OCI-LY7 (cell line): ENCODE data around the gene STING1. TPM values are rescaled to one million over a fixed set of nuclear protein-coding genes. Genes with fewer than 3 reads are reported as not detected.

Source experiments
- BruUV-seq: library from RNA; stranded (reverse); fragments of 400-500 nt; replicated peaks from 2 replicates; lab custom pipeline; 2021; lab: Mats Ljungman, UMichigan
- CTCF ChIA-PET: fragments of 300-600 bp; sonication (Branson Sonifier 250); formaldehyde crosslinking; loops from one replicate; lab custom pipeline; 2022; ENCODE audit warnings: antibody characterized with exemption; ENCODE audit not compliant: unreplicated experiment; lab: Charles Lee
- POLR2A ChIA-PET: fragments of 300-600 bp; sonication (Branson Sonifier 250); formaldehyde crosslinking; loops from one replicate; lab custom pipeline; 2022; ENCODE audit warnings: antibody characterized with exemption; lab: Charles Lee
- DNase-seq: peaks from one replicate; pipeline ENCODE4 v3.0.0-alpha.2; 2015; ENCODE audit warnings: low spot score
- H2AFZ ChIP-seq: fragments of 200-600 bp; sonication (generic), shearing (Covaris generic); 2 replicates; pipeline ENCODE4 v1.6.1; 2014; ENCODE audit warnings: mild to moderate bottlenecking, antibody characterized with exemption, low read length, moderate library complexity
- H3K27ac ChIP-seq: fragments of 200-600 bp; sonication (generic); 2 replicates; pipeline ENCODE4 v1.5.1; 2014; ENCODE audit warnings: mixed run types, low read depth, mild to moderate bottlenecking, moderate library complexity, low read length, inconsistent platforms; ENCODE audit not compliant: poor library complexity, severe bottlenecking
- H3K36me3 ChIP-seq: fragments of 200-600 bp; sonication (generic); 2 replicates; pipeline ENCODE4 v1.6.1; 2014; ENCODE audit warnings: mild to moderate bottlenecking, antibody characterized with exemption, low read length, moderate library complexity, mixed read lengths; ENCODE audit not compliant: insufficient read depth
- H3K4me1 ChIP-seq: fragments of 200-600 bp; sonication (generic); 2 replicates; pipeline ENCODE4 v1.5.1; 2014; ENCODE audit warnings: mild to moderate bottlenecking, low read length; ENCODE audit not compliant: insufficient read depth, poor library complexity, severe bottlenecking
- H3K4me2 ChIP-seq: fragments of 200-600 bp; sonication (generic); 2 replicates; pipeline ENCODE4 v1.6.1; 2014; ENCODE audit warnings: mild to moderate bottlenecking, low read length
- H3K4me3 ChIP-seq: fragments of 200-600 bp; sonication (generic); 2 replicates; pipeline ENCODE4 v1.5.1; 2014; ENCODE audit warnings: mild to moderate bottlenecking, low read depth, low read length; ENCODE audit not compliant: poor library complexity, severe bottlenecking
- H3K79me2 ChIP-seq: fragments of 200-600 bp; sonication (generic); 2 replicates; pipeline ENCODE4 v1.6.1; 2016; ENCODE audit warnings: low read depth, mild to moderate bottlenecking, low read length, moderate library complexity, mixed read lengths; ENCODE audit not compliant: insufficient read depth
- H3K9me2 ChIP-seq: fragments of 200-600 bp; sonication (generic); 2 replicates; pipeline ENCODE4 v1.6.1; 2016; ENCODE audit warnings: mild to moderate bottlenecking, low read length, mixed read lengths; ENCODE audit not compliant: insufficient read depth
- H3K9me3 ChIP-seq: fragments of 200-600 bp; sonication (generic); 2 replicates; pipeline ENCODE4 v1.6.1; 2014; ENCODE audit warnings: mild to moderate bottlenecking, mixed run types, low read length, mixed read lengths
- H4K20me1 ChIP-seq: fragments of 200-600 bp; sonication (generic); 2 replicates; pipeline ENCODE4 v1.6.1; 2014; ENCODE audit warnings: mild to moderate bottlenecking, antibody characterized with exemption, low read length, moderate library complexity, mixed read lengths; ENCODE audit not compliant: insufficient read depth
- EZH2phosphoT487 ChIP-seq: fragments of 200-600 bp; sonication (generic); IDR thresholded peaks from 2 replicates; pipeline ENCODE4 v1.6.1; 2018; ENCODE audit warnings: low read depth, borderline replicate concordance, mild to moderate bottlenecking, mixed run types, antibody characterized with exemption, low read length, moderate library complexity, mixed read lengths
- intact Hi-C: fragments of 100-400 bp; cut with micrococcal nuclease; formaldehyde crosslinking; loops from one replicate; pipeline ENCODE4 v1.10.0; 2022; ENCODE audit not compliant: unreplicated experiment
- total RNA-seq, 2 experiments: library from RNA; depleted of rRNA in 1 of 2; stranded (reverse); fragments of >200 nt in 1 of 2; shearing (Covaris generic) in 1 of 2; gene quantifications; 2 replicates each; pipeline ENCODE4 v1.2.3, GENCODE V29; 2014 to 2022
- TF ChIP-seq, protein P1 (sequence below): fragments of 200-600 bp; sonication (generic); conservative IDR thresholded peaks from 2 replicates; pipeline ENCODE4 v1.5.1; 2014; ENCODE audit warnings: mild to moderate bottlenecking, antibody characterized with exemption, low read length, moderate library complexity, mixed read lengths

STING1 gene
- total RNA-seq, 2 experiments from 2014 or later = 0.44 TPM; not detected in 1

DNA sequence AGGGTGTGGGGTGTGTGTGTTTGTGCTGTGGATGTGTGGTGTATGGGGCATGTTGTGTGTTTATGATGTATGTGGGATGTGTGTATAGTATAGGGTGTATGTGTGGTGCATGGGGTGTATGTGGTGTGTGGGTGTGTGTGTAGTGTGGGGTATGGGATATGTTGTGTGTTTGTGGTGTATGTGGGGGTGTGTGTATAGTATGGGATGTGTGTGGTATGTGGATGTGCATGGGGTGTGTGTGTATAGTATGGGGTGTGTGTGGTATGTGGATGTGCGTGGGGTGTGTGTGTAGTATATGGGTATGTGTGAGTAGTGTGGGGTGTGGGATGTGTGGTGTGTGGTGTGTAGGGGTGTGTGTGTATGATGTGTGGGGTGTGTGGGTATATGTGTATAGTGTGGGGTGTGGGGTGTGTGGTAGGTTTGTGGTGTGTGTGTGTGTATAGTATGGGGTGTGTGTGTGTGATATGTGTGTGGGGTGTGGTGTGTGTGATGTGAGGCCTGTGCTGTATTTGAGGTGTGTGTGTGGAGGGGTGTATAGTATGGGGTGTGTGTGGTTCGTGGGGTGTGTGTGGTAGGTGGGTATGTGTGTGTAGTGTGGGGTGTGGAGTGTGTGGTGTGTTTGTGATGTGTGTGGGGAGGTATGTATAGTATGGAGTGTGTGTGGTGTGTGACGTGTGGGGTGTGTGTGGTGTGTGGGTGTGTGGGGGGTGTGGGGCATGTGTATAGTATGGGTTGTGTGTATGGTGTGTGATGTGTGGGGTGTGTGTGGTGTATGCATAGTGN, 30.5 kb downstream of the STING1 start:
- H3K9me3 ChIP-seq = no peaks in the 10 kb centered on the region
- BruUV-seq = no TSS peak
- H4K20me1 ChIP-seq = no peaks in the 10 kb centered on the region
- no peak overlapping the region for H3K27ac ChIP-seq
- no peaks in the 10 kb centered on the region for H3K4me1 ChIP-seq
- no peaks in the 10 kb centered on the region for H3K36me3 ChIP-seq
- no peak overlapping the region for H3K4me3 ChIP-seq
- DNase-seq = no peak
- intact Hi-C loops = no loop called here
- no peak overlapping the region for H2AFZ ChIP-seq
- ChIA-PET CTCF (no interaction called here), POLR2A (no interaction called here)
- no peak overlapping the region for H3K4me2 ChIP-seq
- no peaks in the 10 kb centered on the region for H3K9me2 ChIP-seq
- H3K79me2 ChIP-seq = no peaks in the 10 kb centered on the region
- no peak for TF ChIP-seq EZH2phosphoT487
- TF ChIP-seq, protein P1, sequence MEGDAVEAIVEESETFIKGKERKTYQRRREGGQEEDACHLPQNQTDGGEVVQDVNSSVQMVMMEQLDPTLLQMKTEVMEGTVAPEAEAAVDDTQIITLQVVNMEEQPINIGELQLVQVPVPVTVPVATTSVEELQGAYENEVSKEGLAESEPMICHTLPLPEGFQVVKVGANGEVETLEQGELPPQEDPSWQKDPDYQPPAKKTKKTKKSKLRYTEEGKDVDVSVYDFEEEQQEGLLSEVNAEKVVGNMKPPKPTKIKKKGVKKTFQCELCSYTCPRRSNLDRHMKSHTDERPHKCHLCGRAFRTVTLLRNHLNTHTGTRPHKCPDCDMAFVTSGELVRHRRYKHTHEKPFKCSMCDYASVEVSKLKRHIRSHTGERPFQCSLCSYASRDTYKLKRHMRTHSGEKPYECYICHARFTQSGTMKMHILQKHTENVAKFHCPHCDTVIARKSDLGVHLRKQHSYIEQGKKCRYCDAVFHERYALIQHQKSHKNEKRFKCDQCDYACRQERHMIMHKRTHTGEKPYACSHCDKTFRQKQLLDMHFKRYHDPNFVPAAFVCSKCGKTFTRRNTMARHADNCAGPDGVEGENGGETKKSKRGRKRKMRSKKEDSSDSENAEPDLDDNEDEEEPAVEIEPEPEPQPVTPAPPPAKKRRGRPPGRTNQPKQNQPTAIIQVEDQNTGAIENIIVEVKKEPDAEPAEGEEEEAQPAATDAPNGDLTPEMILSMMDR = no peak

DNA sequence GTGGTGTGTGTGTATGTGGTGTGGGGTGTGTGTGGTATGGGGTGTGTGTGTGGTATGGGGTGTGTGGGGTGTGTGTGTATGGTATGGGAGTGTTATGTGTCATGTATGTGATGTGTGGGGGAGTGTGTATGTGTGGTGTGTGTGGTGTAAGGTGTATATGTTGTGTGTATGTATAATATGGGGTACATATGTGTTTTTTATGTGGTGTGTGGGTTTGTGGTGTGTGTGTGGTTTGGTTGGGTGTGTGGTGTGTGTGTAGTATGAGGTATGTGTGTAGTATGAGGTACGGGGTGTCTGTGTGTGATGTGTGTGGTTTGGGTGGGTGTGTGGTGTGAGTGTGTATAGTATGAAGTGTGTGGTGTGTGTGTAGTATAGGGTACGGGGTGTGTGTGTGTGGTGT, 31.4 kb downstream of the STING1 start:
- no peak overlapping the region for H3K4me2 ChIP-seq
- no peak overlapping the region for H3K4me3 ChIP-seq
- DNase-seq = no peak
- no peaks in the 10 kb centered on the region for H3K9me2 ChIP-seq
- H2AFZ ChIP-seq = no peak overlapping the region
- ChIA-PET CTCF (no interaction called here), POLR2A (no interaction called here)
- no TSS peak for BruUV-seq
- no peaks in the 10 kb centered on the region for H3K4me1 ChIP-seq
- TF ChIP-seq EZH2phosphoT487 = no peak
- TF ChIP-seq, protein P1 = no peak
- H3K79me2 ChIP-seq = no peaks in the 10 kb centered on the region
- no peaks in the 10 kb centered on the region for H4K20me1 ChIP-seq
- no peak overlapping the region for H3K27ac ChIP-seq
- no peaks in the 10 kb centered on the region for H3K36me3 ChIP-seq
- H3K9me3 ChIP-seq = no peaks in the 10 kb centered on the region
- intact Hi-C loops = no loop called here
